HG03378 (cell line): ENCODE results near the gene EIF4A3.

Experiments
- ATAC-seq: cut with Tn5 transposase; IDR thresholded peaks from one replicate; pipeline ENCODE4 v1.9.1; 2021; ENCODE audit warnings: mild to moderate bottlenecking, moderate library complexity; ENCODE audit not compliant: unreplicated experiment

The EIF4A3 gene

DNA sequence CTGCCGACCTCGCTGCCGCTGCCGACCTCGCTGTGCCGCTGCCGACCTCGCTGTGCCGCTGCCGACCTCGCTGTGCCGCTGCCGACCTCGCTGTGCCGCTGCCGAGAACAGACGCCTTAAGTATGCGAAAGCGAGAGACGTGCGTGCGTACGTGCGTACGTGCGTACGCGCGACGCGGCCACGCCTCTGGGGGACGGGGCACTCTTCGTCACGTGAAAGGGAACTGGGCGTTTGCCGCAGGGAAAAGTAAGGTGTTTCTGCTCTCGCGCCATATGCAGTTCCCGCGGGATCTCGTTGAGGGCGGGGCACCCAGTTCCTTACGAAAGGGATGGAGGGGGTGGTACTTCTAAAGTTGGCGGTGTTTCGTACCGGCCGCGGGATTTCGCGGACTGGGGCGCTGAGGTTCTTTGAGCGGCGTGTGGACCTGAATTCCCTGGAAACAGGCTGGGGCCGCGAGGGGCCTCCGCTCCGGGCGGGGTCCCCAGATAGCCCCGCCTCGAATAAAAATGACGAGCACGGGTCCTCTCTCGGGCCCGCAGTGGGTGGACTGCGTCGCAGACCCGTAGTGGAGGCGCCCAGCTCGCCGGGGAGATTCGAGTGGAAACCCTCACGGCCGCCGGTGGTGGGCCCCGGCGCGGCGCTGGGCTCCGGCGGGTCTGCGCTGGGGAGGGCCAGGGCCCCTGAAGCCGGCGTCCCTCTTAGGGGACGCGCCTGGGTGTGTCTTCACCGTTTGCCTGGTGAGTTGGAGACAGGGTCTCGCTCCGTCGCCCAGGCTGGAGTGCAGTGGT lies at the start of gene EIF4A3:
Gene EIF4A3 (minus strand): TSS at position 94 of the 788 bp plus-strand sequence. CDS start 167 bp downstream, outside the sequence.
- peak; percentile 77 for ATAC-seq

- ATAC-seq: no peak
These were observed 49.7 kb upstream of the EIF4A3 start for GRCh38 chr17:80196652-80197051.

GRCh38 chr17:80195671-80196529 lies 49.0 kb upstream of the EIF4A3 start:
- ATAC-seq: no peak

- no peak for ATAC-seq
These were observed 48.2 kb upstream of the EIF4A3 start for GRCh38 chr17:80195141-80195540.

DNA sequence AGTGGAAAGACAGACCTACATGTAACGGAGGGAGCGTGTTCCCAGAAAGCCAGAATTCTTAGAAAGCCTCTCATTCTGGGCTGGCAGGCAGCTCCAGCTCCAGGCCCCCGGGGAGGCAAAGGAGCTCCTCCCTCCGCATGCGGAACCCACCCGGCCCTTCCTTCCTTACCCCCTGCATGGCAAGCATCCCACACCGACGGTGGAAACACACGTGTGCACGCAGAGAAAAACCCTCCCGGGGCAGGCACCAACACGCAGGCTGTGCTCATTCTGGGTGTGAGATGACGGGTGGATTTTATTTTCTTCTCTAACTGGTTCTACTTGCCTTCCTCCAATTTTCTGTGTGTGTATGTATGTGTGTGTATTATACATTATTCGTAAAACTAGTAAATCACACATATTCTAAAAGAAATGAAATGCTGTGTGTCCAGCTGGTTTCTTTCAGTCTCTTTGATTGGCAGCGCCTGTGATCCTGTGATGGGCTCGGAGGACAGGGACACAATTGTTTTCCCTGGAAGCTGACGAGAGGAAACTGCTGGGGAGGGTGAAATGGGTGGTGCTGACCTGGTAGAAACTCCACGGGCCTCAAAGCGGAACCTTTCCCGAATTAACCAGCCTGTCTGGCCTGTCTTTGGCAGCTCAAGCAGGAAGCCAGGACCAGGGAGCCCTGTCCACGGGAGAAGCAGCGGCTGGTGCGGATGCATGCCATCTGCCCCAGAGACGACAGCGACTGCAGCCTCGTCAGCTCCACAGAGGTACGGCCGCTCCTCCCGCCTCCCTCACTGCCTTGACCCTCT lies 45.1 kb upstream of the EIF4A3 start:
- ATAC-seq: no peak

GRCh38 chr17:80191192-80191591 lies 44.3 kb upstream of the EIF4A3 start:
- no peak for ATAC-seq

DNA sequence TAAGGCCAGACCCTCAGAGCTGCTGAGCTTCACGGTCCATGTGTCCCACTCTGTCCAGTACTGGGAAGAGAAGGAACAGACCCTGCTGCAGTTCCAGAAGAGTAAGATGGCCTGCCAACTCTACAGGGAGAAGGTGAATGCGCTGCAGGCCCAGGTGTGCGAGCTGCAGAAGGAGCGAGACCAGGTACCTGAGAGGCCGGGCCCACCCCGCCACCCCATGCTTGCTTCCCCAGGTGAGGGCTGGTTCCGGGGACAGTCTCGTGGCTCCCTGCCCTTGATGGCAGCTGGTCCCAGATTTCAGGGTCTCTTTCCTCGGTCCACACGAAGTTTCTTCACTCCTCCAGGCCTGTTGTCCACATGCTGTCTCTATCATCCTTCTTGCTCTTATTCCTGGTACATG lies 43.8 kb upstream of the EIF4A3 start:
- ATAC-seq: no peak

- no peak for ATAC-seq
These were observed 42.7 kb upstream of the EIF4A3 start for GRCh38 chr17:80189611-80190010.

- ATAC-seq: no peak
These were observed 40.6 kb upstream of the EIF4A3 start for GRCh38 chr17:80187515-80187941.

DNA sequence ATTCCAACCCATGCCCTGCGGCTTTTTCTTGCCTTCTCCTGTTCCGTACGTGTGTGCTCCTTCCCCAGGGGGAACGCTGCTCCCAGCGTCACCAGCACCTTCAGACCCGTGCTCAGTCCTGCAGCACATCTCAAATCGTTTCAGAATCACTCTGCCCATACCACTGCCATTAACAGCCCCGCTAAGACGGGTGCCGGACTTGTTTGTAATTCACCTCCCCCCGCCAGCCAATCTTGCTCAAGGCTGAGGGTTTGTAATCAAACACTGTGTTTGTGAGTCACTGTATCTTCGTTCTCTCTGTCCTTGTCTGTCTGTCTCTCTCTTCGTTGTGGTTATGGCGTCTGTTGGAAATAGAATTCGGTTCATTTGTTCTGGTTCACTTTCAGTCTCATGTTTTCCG lies 40.2 kb upstream of the EIF4A3 start:
- ATAC-seq: no peak

GRCh38 chr17:80185968-80186367 lies 39.0 kb upstream of the EIF4A3 start:
- ATAC-seq: no peak

DNA sequence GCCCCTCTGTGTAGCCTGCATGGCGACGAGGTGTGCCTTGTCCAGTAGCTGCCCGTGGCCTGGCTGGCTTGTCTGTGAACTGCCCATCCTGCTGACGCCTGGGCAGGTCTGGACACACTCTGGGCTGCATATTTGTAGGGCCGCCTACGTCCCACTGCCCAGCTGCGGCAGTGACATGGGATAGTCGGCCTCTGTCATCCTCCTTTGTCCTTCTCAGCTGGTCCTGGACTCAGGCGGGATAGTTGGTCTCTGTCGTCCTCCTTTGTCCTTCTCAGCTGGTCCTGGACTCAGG lies 37.4 kb upstream of the EIF4A3 start:
- no peak for ATAC-seq

GRCh38 chr17:80183581-80184422 lies 36.9 kb upstream of the EIF4A3 start:
- no peak for ATAC-seq

DNA sequence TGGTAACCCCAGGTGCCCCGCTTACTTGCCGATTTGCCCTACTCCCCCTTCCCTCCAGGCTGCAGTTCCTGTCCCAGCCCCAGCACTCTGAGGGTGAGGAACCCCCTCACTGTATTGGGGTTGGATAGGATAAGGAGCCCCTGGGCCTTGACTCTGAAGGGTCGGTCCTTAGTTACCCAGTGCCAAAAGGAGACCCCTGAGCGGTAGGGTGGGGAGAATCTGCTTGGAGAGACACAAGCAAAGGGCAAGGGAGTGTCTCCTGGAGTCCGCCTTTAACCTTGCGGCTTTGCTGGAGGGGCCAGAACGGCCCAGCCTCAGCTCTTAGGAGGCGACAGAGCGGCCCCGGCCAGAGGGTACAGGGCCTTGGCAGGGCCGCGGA lies 35.9 kb upstream of the EIF4A3 start:
- no peak for ATAC-seq

- no peak for ATAC-seq
These were observed 35.4 kb upstream of the EIF4A3 start for GRCh38 chr17:80182118-80182844.

GRCh38 chr17:80181431-80181830 lies 34.5 kb upstream of the EIF4A3 start:
- ATAC-seq: no peak

- no peak for ATAC-seq
These were observed 33.3 kb upstream of the EIF4A3 start for GRCh38 chr17:80180192-80180591.

- ATAC-seq: no peak
These were observed 31.2 kb upstream of the EIF4A3 start for GRCh38 chr17:80177986-80178595.

DNA sequence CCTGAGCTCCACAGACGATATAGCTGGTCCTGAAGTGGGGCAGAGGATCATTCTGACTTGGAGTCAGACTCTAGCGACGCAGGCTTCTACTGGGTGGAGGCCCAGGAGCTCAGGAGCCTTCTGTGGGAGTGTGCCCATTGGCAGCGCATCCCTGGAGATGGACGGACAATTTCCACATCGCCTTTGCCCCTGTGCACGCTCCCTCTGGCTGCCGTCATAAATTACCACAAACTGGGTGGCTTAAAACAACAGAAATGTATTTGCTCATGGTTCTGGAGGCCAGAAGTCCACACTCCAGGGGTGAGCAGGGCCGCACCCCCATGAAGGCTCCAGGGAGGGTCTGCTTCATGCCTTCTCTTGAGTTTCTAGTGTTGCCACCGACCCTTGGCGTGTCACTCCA lies 29.8 kb upstream of the EIF4A3 start:
- ATAC-seq: no peak
